WI38 (cell line): ENCODE data around the gene GNAI2.

Source experiments
- H3K4me3 ChIP-seq: 2 replicates; pipeline ENCODE4 v1.5.1; 2011; ENCODE audit warnings: low read depth, mild to moderate bottlenecking, control low read depth, low read length
- CTCF ChIP-seq: IDR thresholded peaks from 2 replicates; pipeline ENCODE4 v1.5.1; 2012; ENCODE audit warnings: low read depth, mild to moderate bottlenecking, control low read depth, low read length

GNAI2 gene

GRCh38 chr3:50249457-50249856 lies 13.5 kb downstream of the GNAI2 start:
- TF ChIP-seq CTCF, result no peak
- H3K4me3 ChIP-seq, result no peak overlapping the region

GRCh38 chr3:50250514-50250913 lies 14.5 kb downstream of the GNAI2 start:
- no peak overlapping the region for H3K4me3 ChIP-seq
- no peak for TF ChIP-seq CTCF

GRCh38 chr3:50251220-50251619 lies 15.2 kb downstream of the GNAI2 start:
- no peak overlapping the region for H3K4me3 ChIP-seq
- no peak for TF ChIP-seq CTCF

- no peak overlapping the region for H3K4me3 ChIP-seq
- no peak for TF ChIP-seq CTCF
These were observed 18.7 kb downstream of the GNAI2 start for GRCh38 chr3:50254577-50255250.

- no peak overlapping the region for H3K4me3 ChIP-seq
- TF ChIP-seq CTCF, result no peak
These were observed 19.2 kb downstream of the GNAI2 start for GRCh38 chr3:50255251-50255615.

GRCh38 chr3:50256978-50257890 lies 21.2 kb downstream of the GNAI2 start:
- peak; percentile 46 for TF ChIP-seq CTCF

More at GRCh38 chr3:50256978-50257890, 21.2 kb downstream of the GNAI2 start:
- no peak overlapping the region for H3K4me3 ChIP-seq
